H9 (cell line): ENCODE data around the gene SNCA. TPM values are rescaled to one million over a fixed set of nuclear protein-coding genes. Genes with fewer than 3 reads are reported as not detected.

Experiments used
- DNase-seq: peaks from one replicate; pipeline ENCODE4 v3.0.0-alpha.2; 2017
- H2AFZ ChIP-seq: one replicate; pipeline ENCODE4 v1.6.1; 2013; ENCODE audit warnings: mild to moderate bottlenecking, low read length, control low read depth, moderate library complexity
- H2AK5ac ChIP-seq: 2 replicates; pipeline ENCODE4 v1.6.1; 2013; ENCODE audit warnings: low read length, control low read depth, mixed read lengths; ENCODE audit not compliant: insufficient read length
- H2BK120ac ChIP-seq: one replicate; pipeline ENCODE4 v1.6.1; 2013; ENCODE audit warnings: low read depth, mild to moderate bottlenecking, low read length, control low read depth, inconsistent platforms; ENCODE audit not compliant: poor library complexity, severe bottlenecking
- H2BK12ac ChIP-seq: 2 replicates; pipeline ENCODE4 v1.6.1; 2013; ENCODE audit warnings: low read length, control low read depth, mixed read lengths, low read depth; ENCODE audit not compliant: insufficient read length
- H2BK15ac ChIP-seq: 2 replicates; pipeline ENCODE4 v1.6.1; 2013; ENCODE audit warnings: low read depth, low read length, control low read depth
- H2BK20ac ChIP-seq: one replicate; pipeline ENCODE4 v1.6.1; 2013; ENCODE audit warnings: low read depth, mild to moderate bottlenecking, low read length, control low read depth, inconsistent platforms; ENCODE audit not compliant: poor library complexity, severe bottlenecking
- H2BK5ac ChIP-seq: 2 replicates; pipeline ENCODE4 v1.6.1; 2013; ENCODE audit warnings: low read length, control low read depth, mixed read lengths; ENCODE audit not compliant: insufficient read length
- H3K14ac ChIP-seq: 2 replicates; pipeline ENCODE4 v1.6.1; 2013; ENCODE audit warnings: low read length, control low read depth; ENCODE audit not compliant: insufficient read depth
- H3K18ac ChIP-seq: 2 replicates; pipeline ENCODE4 v1.6.1; 2013; ENCODE audit warnings: low read depth, mild to moderate bottlenecking, mixed read lengths, low read length, control low read depth; ENCODE audit not compliant: insufficient read length
- H3K23ac ChIP-seq: 2 replicates; pipeline ENCODE4 v1.6.1; 2013; ENCODE audit warnings: low read length, control low read depth, mixed read lengths, low read depth; ENCODE audit not compliant: insufficient read length
- H3K23me2 ChIP-seq: 2 replicates; pipeline ENCODE4 v1.6.1; 2013; ENCODE audit warnings: low read depth, mild to moderate bottlenecking, mixed read lengths, low read length, control low read depth; ENCODE audit not compliant: insufficient read length, poor library complexity, severe bottlenecking
- H3K27ac ChIP-seq: 2 replicates; pipeline ENCODE4 v1.5.1; 2013; ENCODE audit warnings: low read length, control low read depth, mixed read lengths, low read depth; ENCODE audit not compliant: insufficient read length
- H3K27me3 ChIP-seq: 2 replicates; pipeline ENCODE4 v1.6.1; 2013; ENCODE audit warnings: low read length, control low read depth, inconsistent platforms; ENCODE audit not compliant: insufficient read depth
- H3K4ac ChIP-seq: 2 replicates; pipeline ENCODE4 v1.6.1; 2013; ENCODE audit warnings: low read depth, mild to moderate bottlenecking, control low read depth, inconsistent platforms, low read length, moderate library complexity
- H3K4me1 ChIP-seq: 2 replicates; pipeline ENCODE4 v1.6.1; 2013; ENCODE audit warnings: low read length, control low read depth, inconsistent platforms; ENCODE audit not compliant: insufficient read depth
- H3K4me2 ChIP-seq: 2 replicates; pipeline ENCODE4 v1.6.1; 2013; ENCODE audit warnings: low read length, control low read depth, mixed read lengths; ENCODE audit not compliant: insufficient read length, insufficient read depth
- H3K56ac ChIP-seq: 2 replicates; pipeline ENCODE4 v1.6.1; 2013; ENCODE audit warnings: low read depth, mild to moderate bottlenecking, mixed read lengths, low read length, control low read depth; ENCODE audit not compliant: insufficient read length
- H3K79me1 ChIP-seq: 2 replicates; pipeline ENCODE4 v1.6.1; 2013; ENCODE audit warnings: low read depth, mild to moderate bottlenecking, moderate library complexity, low read length, control low read depth, inconsistent platforms; ENCODE audit not compliant: insufficient read depth, poor library complexity, severe bottlenecking
- H3K79me2 ChIP-seq: 2 replicates; pipeline ENCODE4 v1.6.1; 2013; ENCODE audit warnings: low read length, control low read depth, inconsistent platforms; ENCODE audit not compliant: insufficient read depth
- H3K9ac ChIP-seq: 2 replicates; pipeline ENCODE4 v1.6.1; 2013; ENCODE audit warnings: low read length, control low read depth, mixed read lengths; ENCODE audit not compliant: insufficient read length; ENCODE audit errors: extremely low read depth
- H3K9me3 ChIP-seq: one replicate; pipeline ENCODE4 v1.6.1; 2013; ENCODE audit warnings: low read depth, low read length, inconsistent platforms; ENCODE audit not compliant: control insufficient read depth
- H3T11ph ChIP-seq: one replicate; pipeline ENCODE4 v1.6.1; 2013; ENCODE audit warnings: mild to moderate bottlenecking, low read length, control low read depth, inconsistent platforms
- H4K20me1 ChIP-seq: one replicate; pipeline ENCODE4 v1.6.1; 2013; ENCODE audit not compliant: control insufficient read depth, insufficient read length, insufficient read depth
- H4K5ac ChIP-seq: 2 replicates; pipeline ENCODE4 v1.6.1; 2013; ENCODE audit warnings: low read depth, mild to moderate bottlenecking, mixed read lengths, low read length, control low read depth; ENCODE audit not compliant: insufficient read length
- H4K8ac ChIP-seq: replicated peaks from 2 replicates; pipeline ENCODE4 v1.6.1; 2013; ENCODE audit warnings: low read length, control low read depth, mixed read lengths, low read depth; ENCODE audit not compliant: insufficient read length
- H4K91ac ChIP-seq: 2 replicates; pipeline ENCODE4 v1.6.1; 2013; ENCODE audit warnings: low read depth, mild to moderate bottlenecking, moderate library complexity, mixed read lengths, low read length, control low read depth; ENCODE audit not compliant: insufficient read length
- H3K27ac Mint-ChIP-seq, 3 experiments: 2 replicates in 2 of 3; 3 replicates in 1 of 3; pipeline ENCODE4 v1.8.0; 2020 to 2021; ENCODE audit warnings: mixed read lengths in 3 of 3, mild to moderate bottlenecking in 1 of 3, moderate library complexity in 1 of 3
- H3K27me3 Mint-ChIP-seq: 2 replicates; pipeline ENCODE4 v1.8.0; 2021; ENCODE audit warnings: low read depth, mild to moderate bottlenecking, moderate library complexity, mixed read lengths
- H3K36me3 Mint-ChIP-seq, 3 experiments: 2 replicates in 2 of 3; 3 replicates in 1 of 3; pipeline ENCODE4 v1.8.0; 2020 to 2021; ENCODE audit warnings: low read depth in 3 of 3, mixed read lengths in 3 of 3; ENCODE audit not compliant: insufficient read depth in 1 of 3
- H3K4me1 Mint-ChIP-seq, 2 experiments: 2 replicates each; pipeline ENCODE4 v1.8.0; 2020; ENCODE audit warnings: mixed read lengths in 2 of 2
- H3K4me3 Mint-ChIP-seq, 2 experiments: 2 replicates in 1 of 2; 3 replicates in 1 of 2; pipeline ENCODE4 v1.8.0; 2020 to 2021; ENCODE audit warnings: mild to moderate bottlenecking in 2 of 2, mixed read lengths in 2 of 2, moderate library complexity in 1 of 2
- H3K9me3 Mint-ChIP-seq, 2 experiments: 2 replicates in 1 of 2; 3 replicates in 1 of 2; pipeline ENCODE4 v1.8.0; 2020; ENCODE audit warnings: mild to moderate bottlenecking in 2 of 2, mixed read lengths in 2 of 2, moderate library complexity in 1 of 2
- CTCF ChIP-seq: fragments of 200-600 bp; sonication (generic); conservative IDR thresholded peaks from 3 replicates; pipeline ENCODE4 v1.8.0; 2021; ENCODE audit warnings: antibody characterized with exemption, mild to moderate bottlenecking
- WGBS: extraction: QIAGEN DNeasy Blood & Tissue Kit; methylation state at CpG from one replicate; pipeline ENCODE4 v1.1.7; 2013; ENCODE audit warnings: missing lambda C conversion rate, low lambda C conversion rate, mixed read lengths; ENCODE audit not compliant: insufficient read length; ENCODE audit errors: extremely low coverage; 5-methylcytosine and 5-hydroxymethylcytosine counted together
- total RNA-seq: library from RNA; stranded (reverse); gene quantifications from 2 replicates; pipeline ENCODE4 v1.2.1, GENCODE V29; 2021

The SNCA gene
- total RNA-seq, 1 experiment from 2014 or later = 8.5 TPM

GRCh38 chr4:89746377-89746776, 90.6 kb downstream of the SNCA start:
- H3K4me1 Mint-ChIP-seq = peaks cover 0 to 7% of the 10 kb centered on the region in 2 experiments; a peak in 2 of 4 replicates
- no peak for TF ChIP-seq CTCF
- Histone ChIP-seq H3K4me1 (no peaks in the 10 kb centered on the region), H3K23ac (no peak overlapping the region), H3K79me1 (no peaks in the 10 kb centered on the region), H2BK15ac (no peak overlapping the region), H3K56ac (no peak overlapping the region), H4K8ac (no peak overlapping the region), H2BK120ac (no peak overlapping the region), H3K27ac (no peak overlapping the region), H4K5ac (no peak overlapping the region), H3K18ac (no peak overlapping the region), H2AFZ (no peak overlapping the region), H2BK20ac (no peak overlapping the region), H3K23me2 (no peaks in the 10 kb centered on the region), H2AK5ac (no peak overlapping the region), H3K9ac (no peak overlapping the region), H4K20me1 (no peaks in the 10 kb centered on the region), H3K79me2 (no peaks in the 10 kb centered on the region), H3K27me3 (no peaks in the 10 kb centered on the region), H3K14ac (no peak overlapping the region), H3T11ph (no peak overlapping the region), H4K91ac (no peak overlapping the region), H3K4me2 (no peak overlapping the region), H3K9me3 (no peaks in the 10 kb centered on the region), H2BK5ac (no peak overlapping the region), H3K4ac (no peak overlapping the region), H2BK12ac (no peak overlapping the region)
- no peak overlapping the region for H3K4me3 Mint-ChIP-seq
- H3K27ac Mint-ChIP-seq = no peak overlapping the region
- no peak for DNase-seq
- H3K9me3 Mint-ChIP-seq = no peaks in the 10 kb centered on the region
- H3K36me3 Mint-ChIP-seq = no peaks in the 10 kb centered on the region
- no CpG with 5 or more reads among the region's 1 CpG for WGBS
- H3K27me3 Mint-ChIP-seq = no peaks in the 10 kb centered on the region
